Measurements from ENCODE around the gene MYLIP. TPM values are rescaled to one million over a fixed set of nuclear protein-coding genes. Genes with fewer than 3 reads are reported as not detected.

The MYLIP gene
- total and polyA plus RNA-seq, 2 of the 13 experiments (the other 11 are each of a cell fraction or from before 2014, with no cell fraction given), result 3.4 to 10.8 TPM

DNA sequence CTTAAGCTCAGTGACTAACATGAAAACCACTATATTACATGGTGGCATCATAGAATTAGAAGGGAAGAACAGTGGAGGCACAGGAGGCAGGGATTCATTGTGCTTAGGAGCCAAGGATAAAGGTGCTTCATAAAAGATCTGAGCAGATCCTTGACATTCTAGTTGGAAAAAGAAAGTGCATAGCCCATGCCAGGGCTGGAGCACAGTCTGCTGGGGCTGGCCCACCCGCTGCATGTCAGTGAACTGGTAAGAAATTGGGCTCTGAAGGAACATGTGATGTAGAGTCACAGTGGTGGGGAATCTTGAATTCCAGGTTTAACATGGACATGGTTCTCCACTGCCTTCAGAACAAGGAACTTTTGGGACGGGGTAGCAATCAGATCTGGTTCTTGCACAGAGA is 20.4 kb downstream of the MYLIP start:
- ATAC-seq (no peak), FAIRE-seq (no peak), DNase-seq (ENCODE audit: low spot score) (no peak)
- no peaks in the 10 kb centered on the region for H4K20me1 ChIP-seq (ENCODE audit: insufficient read depth, low read length)
- H3K27ac ChIP-seq (ENCODE audit: extremely low read length, insufficient read depth, low read length), result no peak overlapping the region
- H2AFZ ChIP-seq (ENCODE audit: low read length), result no peak overlapping the region
- no peaks in the 10 kb centered on the region for H3K79me2 ChIP-seq (ENCODE audit: insufficient read depth, low read length)
- intact Hi-C loops (cut with micrococcal nuclease; ENCODE audit: unreplicated experiment) (no loop called here), in situ Hi-C loops (cut with HindIII; ENCODE audit: extremely low pct_ligation_motif_present, low pct_unique_long_range_greater_than_20kb) (no loop called here)
- no peaks in the 10 kb centered on the region for H3K4me1 ChIP-seq (ENCODE audit: insufficient read depth, low read length)
- H3K27me3 ChIP-seq (ENCODE audit: control insufficient read depth in 1 of 2, insufficient read depth in 2 of 2, low read length in 2 of 2), result no peaks in the 10 kb centered on the region
- H3K9ac ChIP-seq (ENCODE audit: insufficient read depth, low read depth, low read length), result no peak overlapping the region
- H3K9me3 ChIP-seq (ENCODE audit: low read length), result no peaks in the 10 kb centered on the region
- WGBS (ENCODE audit: low lambda C conversion rate), result 95% methylated on average over 2 of the region's 2 CpGs
- POLR2A ChIA-PET, result interaction anchor here (1.5 kb wide), 1 partner anchor 19 kb away, joined by 5 read pairs; no protein-coding TSS in a partner anchor
- BruUV-seq (replicated peaks), result no TSS peak
- TF ChIP-seq, protein P1, sequence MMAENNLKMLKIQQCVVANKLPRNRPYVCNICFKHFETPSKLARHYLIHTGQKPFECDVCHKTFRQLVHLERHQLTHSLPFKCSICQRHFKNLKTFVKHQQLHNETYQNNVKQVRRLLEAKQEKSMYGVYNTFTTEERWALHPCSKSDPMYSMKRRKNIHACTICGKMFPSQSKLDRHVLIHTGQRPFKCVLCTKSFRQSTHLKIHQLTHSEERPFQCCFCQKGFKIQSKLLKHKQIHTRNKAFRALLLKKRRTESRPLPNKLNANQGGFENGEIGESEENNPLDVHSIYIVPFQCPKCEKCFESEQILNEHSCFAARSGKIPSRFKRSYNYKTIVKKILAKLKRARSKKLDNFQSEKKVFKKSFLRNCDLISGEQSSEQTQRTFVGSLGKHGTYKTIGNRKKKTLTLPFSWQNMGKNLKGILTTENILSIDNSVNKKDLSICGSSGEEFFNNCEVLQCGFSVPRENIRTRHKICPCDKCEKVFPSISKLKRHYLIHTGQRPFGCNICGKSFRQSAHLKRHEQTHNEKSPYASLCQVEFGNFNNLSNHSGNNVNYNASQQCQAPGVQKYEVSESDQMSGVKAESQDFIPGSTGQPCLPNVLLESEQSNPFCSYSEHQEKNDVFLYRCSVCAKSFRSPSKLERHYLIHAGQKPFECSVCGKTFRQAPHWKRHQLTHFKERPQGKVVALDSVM (CRISPR knock-in tag; IDR thresholded peaks at IDR 0.05), result no peak
- no peak for TF ChIP-seq ZNF382 (CRISPR knock-in tag; IDR thresholded peaks at IDR 0.05; ENCODE audit: borderline replicate concordance)
- TF ChIP-seq, protein P2, sequence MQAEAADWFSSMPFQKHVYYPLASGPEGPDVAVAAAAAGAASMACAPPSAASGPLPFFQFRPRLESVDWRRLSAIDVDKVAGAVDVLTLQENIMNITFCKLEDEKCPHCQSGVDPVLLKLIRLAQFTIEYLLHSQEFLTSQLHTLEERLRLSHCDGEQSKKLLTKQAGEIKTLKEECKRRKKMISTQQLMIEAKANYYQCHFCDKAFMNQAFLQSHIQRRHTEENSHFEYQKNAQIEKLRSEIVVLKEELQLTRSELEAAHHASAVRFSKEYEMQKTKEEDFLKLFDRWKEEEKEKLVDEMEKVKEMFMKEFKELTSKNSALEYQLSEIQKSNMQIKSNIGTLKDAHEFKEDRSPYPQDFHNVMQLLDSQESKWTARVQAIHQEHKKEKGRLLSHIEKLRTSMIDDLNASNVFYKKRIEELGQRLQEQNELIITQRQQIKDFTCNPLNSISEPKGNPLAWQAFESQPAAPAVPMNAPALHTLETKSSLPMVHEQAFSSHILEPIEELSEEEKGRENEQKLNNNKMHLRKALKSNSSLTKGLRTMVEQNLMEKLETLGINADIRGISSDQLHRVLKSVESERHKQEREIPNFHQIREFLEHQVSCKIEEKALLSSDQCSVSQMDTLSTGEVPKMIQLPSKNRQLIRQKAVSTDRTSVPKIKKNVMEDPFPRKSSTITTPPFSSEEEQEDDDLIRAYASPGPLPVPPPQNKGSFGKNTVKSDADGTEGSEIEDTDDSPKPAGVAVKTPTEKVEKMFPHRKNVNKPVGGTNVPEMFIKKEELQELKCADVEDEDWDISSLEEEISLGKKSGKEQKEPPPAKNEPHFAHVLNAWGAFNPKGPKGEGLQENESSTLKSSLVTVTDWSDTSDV (CRISPR knock-in tag; IDR thresholded peaks at IDR 0.05), result no peak
- no peak for TF ChIP-seq NCOA2 (CRISPR knock-in tag; IDR thresholded peaks at IDR 0.05)
- TF ChIP-seq SATB2 (CRISPR knock-in tag; IDR thresholded peaks at IDR 0.05), result no peak
- TF ChIP-seq ZNF101 (CRISPR knock-in tag; IDR thresholded peaks at IDR 0.05; ENCODE audit: borderline replicate concordance, low read depth), result no peak
- TF ChIP-seq ZNF747 (CRISPR knock-in tag; IDR thresholded peaks at IDR 0.05; ENCODE audit: borderline replicate concordance), result no peak
- TF ChIP-seq SCMH1 (CRISPR knock-in tag; IDR thresholded peaks at IDR 0.05; ENCODE audit: borderline replicate concordance), result no peak
- no peak for TF ChIP-seq TBX3 (IDR thresholded peaks at IDR 0.05; ENCODE audit: borderline replicate concordance)
- H3K36me3 ChIP-seq (replicated peaks in 1 of 2; ENCODE audit: control insufficient read depth in 1 of 2, insufficient read depth in 2 of 2, low read length in 2 of 2), result peaks cover 6 to 17% of the 10 kb centered on the region in 2 experiments
- H3K4me2 ChIP-seq (ENCODE audit: low read depth, low read length), result no peak overlapping the region
- H3K4me3 ChIP-seq (replicated peaks in 1 of 3; ENCODE audit: insufficient read depth in 1 of 3, low read depth in 2 of 3, low read length in 3 of 3), result no peak overlapping the region
- CTCF ChIA-PET (ENCODE audit: low intra/inter-chr PET ratio, low total read pairs), result no interaction called here
